Psoas muscle (tissue), 7 donors: ENCODE measurements around the gene OR9A2. TPM values are rescaled to one million over a fixed set of nuclear protein-coding genes. Genes with fewer than 3 reads are reported as not detected.

Experiments used
- polyA plus RNA-seq, 3 donors: library from polyadenylated mRNA; stranded (reverse); fragments of 200-250 nt; gene quantifications; one replicate each; pipeline ENCODE4 v1.2.3, GENCODE V29; 2013
- total RNA-seq, 4 donors: library from RNA; stranded (reverse); fragmentation: NEBNext Ultra II Directional in 2 of 4; extraction: Animal tissue kit (Norgen Biotek cat#: 25700) in 2 of 4; gene quantifications; one replicate each; pipeline versions ENCODE4 v1.2.1 to v1.2.4, GENCODE V29; 2021 to 2023
- donor health status: healthy with polysubstance abuse.
- donor health status: DM: no; HTN: no; CAD: no; lungs with moderate emphysema.
- donor health status: Bipolar disorder and iron deficiency.
- donor health status: healthy.
- donor health status: DM: no; HTN: no; CAD: no.
- donor health status: DM: no; HTN: no; CAD: no.
- donor health status: DM: yes; HTN: yes; CAD: no.

OR9A2 gene
- total and polyA plus RNA-seq, 7 donors = not detected

Other genes with a start within 250 kb of the OR9A2 start
- 1 to 10 TPM in 3 of 4 donors, under 1 TPM in 1; 0.57 to 3.5 (median 2.7) TPM for gene EPHB6, start 172.1 kb downstream of the OR9A2 start, total RNA-seq
- gene EPHB6, start 172.1 kb downstream of the OR9A2 start, polyA plus RNA-seq = 1 to 10 TPM; 1.4 to 5.7 (median 2.9) TPM
- not detected for gene TRPV6, start 141.4 kb downstream of the OR9A2 start, total RNA-seq
- gene TRPV6, start 141.4 kb downstream of the OR9A2 start, polyA plus RNA-seq = under 1 TPM in 1 of 3 donors, not detected in 2; under 0.01 TPM
- under 1 TPM in 1 of 4 donors, not detected in 3; 0.06 TPM for gene TRPV5, start 93.4 kb downstream of the OR9A2 start, total RNA-seq
- not detected for gene TRPV5, start 93.4 kb downstream of the OR9A2 start, polyA plus RNA-seq
- not detected for gene LLCFC1, start 87.6 kb downstream of the OR9A2 start, total RNA-seq
- not detected for gene LLCFC1, start 87.6 kb downstream of the OR9A2 start, polyA plus RNA-seq
- under 1 TPM in 2 of 4 donors, not detected in 2; 0.67 to 0.69 TPM for gene KEL, start 64.8 kb downstream of the OR9A2 start, total RNA-seq
- gene KEL, start 64.8 kb downstream of the OR9A2 start, polyA plus RNA-seq = under 1 TPM; 0.01 to 0.30 (median 0.06) TPM
- not detected for gene OR6V1, start 25.2 kb upstream of the OR9A2 start, total RNA-seq
- gene OR6V1, start 25.2 kb upstream of the OR9A2 start, polyA plus RNA-seq = not detected
- not detected for gene PIP, start 104.9 kb upstream of the OR9A2 start, total RNA-seq
- gene PIP, start 104.9 kb upstream of the OR9A2 start, polyA plus RNA-seq = under 1 TPM in 1 of 3 donors, not detected in 2; 0.18 TPM
- not detected for gene TAS2R39, start 156.3 kb upstream of the OR9A2 start, total RNA-seq
- gene TAS2R39, start 156.3 kb upstream of the OR9A2 start, polyA plus RNA-seq = under 1 TPM in 1 of 3 donors, not detected in 2; 0.10 TPM
- gene TAS2R40, start 194.9 kb upstream of the OR9A2 start, total RNA-seq = not detected
- not detected for gene TAS2R40, start 194.9 kb upstream of the OR9A2 start, polyA plus RNA-seq
- 100 to 1,000 TPM in 1 of 4 donors, 10 to 100 TPM in 3; 65.1 to 129 (median 92.6) TPM for gene GSTK1, start 236.3 kb upstream of the OR9A2 start, total RNA-seq
- 100 to 1,000 TPM in 1 of 3 donors, 10 to 100 TPM in 2; 79.8 to 109 (median 93.9) TPM for gene GSTK1, start 236.3 kb upstream of the OR9A2 start, polyA plus RNA-seq